Nephron (organoid): Measurements from ENCODE around the gene TAX1BP3.

Experiments used
- H3K27ac Mint-ChIP-seq, 3 experiments: 2 replicates each; pipeline ENCODE4 v1.8.0; 2020; ENCODE audit warnings: mixed read lengths in 3 of 3, mild to moderate bottlenecking in 2 of 3, moderate library complexity in 1 of 3
- H3K27me3 Mint-ChIP-seq: 2 replicates; pipeline ENCODE4 v1.8.0; 2021; ENCODE audit warnings: low read depth, mild to moderate bottlenecking, moderate library complexity, mixed read lengths
- H3K36me3 Mint-ChIP-seq: 2 replicates; pipeline ENCODE4 v1.8.0; 2020; ENCODE audit warnings: low read depth, mixed read lengths
- H3K4me1 Mint-ChIP-seq: 2 replicates; pipeline ENCODE4 v1.8.0; 2020; ENCODE audit warnings: mixed read lengths
- H3K4me3 Mint-ChIP-seq, 3 experiments: 2 replicates each; pipeline ENCODE4 v1.8.0; 2020; ENCODE audit warnings: mild to moderate bottlenecking in 3 of 3, mixed read lengths in 3 of 3, moderate library complexity in 2 of 3
- H3K9me3 Mint-ChIP-seq: 2 replicates; pipeline ENCODE4 v1.8.0; 2020; ENCODE audit warnings: mixed read lengths
- CTCF ChIP-seq, 3 experiments: fragments of 200-600 bp; sonication (generic); IDR thresholded peaks; one replicate each; pipeline ENCODE4 v1.5.0; 2021; ENCODE audit warnings: antibody characterized with exemption in 3 of 3; ENCODE audit not compliant: unreplicated experiment in 3 of 3

The TAX1BP3 gene

GRCh38 chr17:3641014-3641413, 27.4 kb downstream of the TAX1BP3 start:
- Mint-ChIP-seq H3K27ac (no peak overlapping the region), H3K36me3 (peaks cover 8% of the 10 kb centered on the region), H3K27me3 (peaks cover 3% of the 10 kb centered on the region), H3K9me3 (no peaks in the 10 kb centered on the region), H3K4me3 (no peak overlapping the region), H3K4me1 (peaks cover 16% of the 10 kb centered on the region)
- TF ChIP-seq CTCF (IDR thresholded peaks at IDR 0.05; ENCODE audit: unreplicated experiment in 3 of 3) = no peak

- Mint-ChIP-seq H3K4me3 (peak overlapping the region; percentile 51 to 71 (median 59)), H3K27ac (peak overlapping the region in 1 of 3 experiments; percentile 8), H3K4me1 (peaks cover 16% of the 10 kb centered on the region), H3K27me3 (peaks cover 3% of the 10 kb centered on the region), H3K36me3 (peaks cover 8% of the 10 kb centered on the region), H3K9me3 (no peaks in the 10 kb centered on the region)
- TF ChIP-seq CTCF (IDR thresholded peaks at IDR 0.05; ENCODE audit: unreplicated experiment in 3 of 3) = no peak
Measured at GRCh38 chr17:3639981-3640596, 28.3 kb downstream of the TAX1BP3 start.

- Mint-ChIP-seq H3K27ac (peak overlapping the region; percentile 70 to 99 (median 71)), H3K9me3 (no peaks in the 10 kb centered on the region), H3K4me3 (peak overlapping the region; percentile 85 to 98 (median 93)), H3K4me1 (peaks cover 22% of the 10 kb centered on the region), H3K36me3 (peaks cover 16% of the 10 kb centered on the region), H3K27me3 (peaks cover 3% of the 10 kb centered on the region)
- no peak for TF ChIP-seq CTCF (IDR thresholded peaks at IDR 0.05; ENCODE audit: unreplicated experiment in 3 of 3)
Measured at GRCh38 chr17:3636908-3637373, 31.4 kb downstream of the TAX1BP3 start.

GRCh38 chr17:3636154-3636907, 32.0 kb downstream of the TAX1BP3 start, which contains the start of the genes CTNS and SHPK:
Gene CTNS (plus strand): TSS chr17:3636760. CDS start chr17:3640207, 3,447 bp downstream.
Gene SHPK (minus strand): TSS chr17:3636250. CDS start chr17:3636219, 31 bp downstream.
- peaks cover 12% of the 10 kb centered on the region for H3K36me3 Mint-ChIP-seq
- H3K4me1 Mint-ChIP-seq = peaks cover 22% of the 10 kb centered on the region
- H3K27me3 Mint-ChIP-seq = peaks cover 3% of the 10 kb centered on the region
- TF ChIP-seq CTCF (IDR thresholded peaks at IDR 0.05; ENCODE audit: unreplicated experiment in 3 of 3) = no peak
- H3K9me3 Mint-ChIP-seq = no peaks in the 10 kb centered on the region
- H3K27ac Mint-ChIP-seq = peak within 1 kb of the TSS; percentile 99 to 100 (median 99)
- peak within 1 kb of the TSS; percentile 93 to 99 (median 98) for H3K4me3 Mint-ChIP-seq

- TF ChIP-seq CTCF (IDR thresholded peaks at IDR 0.05; ENCODE audit: unreplicated experiment in 3 of 3) = no peak
Measured at GRCh38 chr17:3635474-3636153, 32.8 kb downstream of the TAX1BP3 start.

More at GRCh38 chr17:3635474-3636153, 32.8 kb downstream of the TAX1BP3 start:
- peaks cover 3% of the 10 kb centered on the region for H3K27me3 Mint-ChIP-seq
- peaks cover 12% of the 10 kb centered on the region for H3K36me3 Mint-ChIP-seq
- H3K4me3 Mint-ChIP-seq = peak overlapping the region; percentile 93 to 99 (median 98)
- peaks cover 22% of the 10 kb centered on the region for H3K4me1 Mint-ChIP-seq
- H3K9me3 Mint-ChIP-seq = no peaks in the 10 kb centered on the region
- peak overlapping the region in 2 of 3 experiments; percentile 69 to 95 for H3K27ac Mint-ChIP-seq
